Measurements from ENCODE around the gene HGFAC. TPM values are rescaled to one million over a fixed set of nuclear protein-coding genes. Genes with fewer than 3 reads are reported as not detected.
A peak's percentile ranks its signal among the peaks of the same experiment; 100 is the strongest.

Gene HGFAC
- total and polyA plus RNA-seq, 12 donors: 0.12 to 0.84 (median 0.51) TPM; not detected in 5

GRCh38 chr4:3411676-3412075 lies 30.1 kb upstream of the HGFAC start:
- Histone ChIP-seq H3K36me3 (replicated peaks in 1 of 2) (peaks cover 0 to under 1% of the 10 kb centered on the region in 2 donors), H3K27ac (no peak overlapping the region), H3K4me1 (replicated peaks in 1 of 2) (peaks cover 17 to 23% of the 10 kb centered on the region in 2 donors), H3K9me3 (replicated peaks in 1 of 3) (no peaks in the 10 kb centered on the region), H3K27me3 (no peaks in the 10 kb centered on the region), H3K4me3 (no peak overlapping the region)
- TF ChIP-seq CTCF (IDR thresholded peaks at IDR 0.05): no peak
- TF ChIP-seq POLR2A (IDR thresholded peaks at IDR 0.05): no peak
- 92 to 95% (median 94%) methylated on average over 11 to 17 of the region's 17 CpGs for WGBS, 4 donors
- DNase-seq: peak in 2 of 7 donors; percentile 6 to 8
- intact Hi-C loops (cut with DNase I): no loop called here

- Histone ChIP-seq H3K4me1 (replicated peaks in 1 of 2) (peaks cover 17 to 23% of the 10 kb centered on the region in 2 donors), H3K9me3 (replicated peaks in 1 of 3) (no peaks in the 10 kb centered on the region), H3K27ac (peak overlapping the region in 2 of 5 donors; percentile 7 to 22), H3K4me3 (no peak overlapping the region), H3K27me3 (no peaks in the 10 kb centered on the region), H3K36me3 (replicated peaks in 1 of 2) (peaks cover 0 to 8% of the 10 kb centered on the region in 2 donors)
- intact Hi-C loops (cut with DNase I): no loop called here
- peak in 5 of 7 donors; percentile 38 to 67 (median 53) for DNase-seq
- 63 to 72% (median 69%) methylated on average over 14 to 21 of the region's 24 CpGs for WGBS, 4 donors
- TF ChIP-seq CTCF (IDR thresholded peaks at IDR 0.05) (no peak), POLR2A (IDR thresholded peaks at IDR 0.05) (no peak)
Measured at GRCh38 chr4:3412257-3413020, 29.3 kb upstream of the HGFAC start.

DNA sequence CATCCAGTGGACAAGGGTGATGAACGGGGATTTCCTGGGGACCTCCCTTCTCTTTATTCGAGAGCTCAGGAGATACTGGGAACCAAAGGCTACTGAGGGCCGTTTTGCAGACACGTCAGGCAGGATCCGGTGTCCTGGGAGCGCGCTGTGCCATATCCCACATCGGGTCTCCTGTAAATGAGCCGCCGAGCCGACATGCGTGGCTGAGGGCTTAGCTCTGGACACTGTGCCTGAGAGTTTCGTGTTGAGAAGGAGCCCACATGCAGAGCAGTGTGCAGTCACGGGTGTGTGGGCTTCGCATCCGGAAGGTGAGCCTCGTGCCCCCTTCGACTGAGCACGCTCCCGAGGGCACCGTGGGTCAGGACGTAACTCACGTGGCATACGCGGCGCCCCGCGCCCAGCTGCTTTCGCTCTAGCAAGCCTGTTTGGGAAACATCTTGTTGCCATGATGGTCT lies 28.5 kb upstream of the HGFAC start:
- Histone ChIP-seq H3K36me3 (replicated peaks in 1 of 2) (peaks cover 0 to 16% of the 10 kb centered on the region in 2 donors), H3K27me3 (no peaks in the 10 kb centered on the region), H3K4me3 (no peak overlapping the region), H3K9me3 (replicated peaks in 1 of 3) (no peaks in the 10 kb centered on the region), H3K4me1 (replicated peaks in 1 of 2) (peaks cover 15% of the 10 kb centered on the region in 2 donors), H3K27ac (no peak overlapping the region)
- intact Hi-C loops (cut with DNase I): no loop called here
- TF ChIP-seq POLR2A (IDR thresholded peaks at IDR 0.05) (no peak), CTCF (IDR thresholded peaks at IDR 0.05) (no peak)
- 89 to 94% (median 91%) methylated on average over 18 to 29 of the region's 29 CpGs for whole genome bisulfite sequencing, 4 donors
- DNase-seq: peak in 1 of 7 donors; percentile 3

- DNase-seq: peak in 1 of 7 donors; percentile 4
- Histone ChIP-seq H3K27me3 (no peaks in the 10 kb centered on the region), H3K36me3 (replicated peaks in 1 of 2) (peaks cover 0 to 21% of the 10 kb centered on the region in 2 donors), H3K27ac (no peak overlapping the region), H3K4me1 (replicated peaks in 1 of 2) (peaks cover 9% of the 10 kb centered on the region in 2 donors), H3K4me3 (no peak overlapping the region), H3K9me3 (replicated peaks in 1 of 3) (no peaks in the 10 kb centered on the region)
- intact Hi-C loops (cut with DNase I): no loop called here
- TF ChIP-seq POLR2A (IDR thresholded peaks at IDR 0.05) (no peak), CTCF (IDR thresholded peaks at IDR 0.05) (no peak)
- WGBS, 4 donors: 88 to 93% (median 91%) methylated on average over 27 to 32 of the region's 32 CpGs
Measured at GRCh38 chr4:3413675-3414420, 27.9 kb upstream of the HGFAC start.
